ENCODE measurements around the gene FARS2. TPM values are rescaled to one million over a fixed set of nuclear protein-coding genes. Genes with fewer than 3 reads are reported as not detected.

The FARS2 gene
- total RNA-seq, 1 experiment from 2014 or later: 15.0 TPM

DNA sequence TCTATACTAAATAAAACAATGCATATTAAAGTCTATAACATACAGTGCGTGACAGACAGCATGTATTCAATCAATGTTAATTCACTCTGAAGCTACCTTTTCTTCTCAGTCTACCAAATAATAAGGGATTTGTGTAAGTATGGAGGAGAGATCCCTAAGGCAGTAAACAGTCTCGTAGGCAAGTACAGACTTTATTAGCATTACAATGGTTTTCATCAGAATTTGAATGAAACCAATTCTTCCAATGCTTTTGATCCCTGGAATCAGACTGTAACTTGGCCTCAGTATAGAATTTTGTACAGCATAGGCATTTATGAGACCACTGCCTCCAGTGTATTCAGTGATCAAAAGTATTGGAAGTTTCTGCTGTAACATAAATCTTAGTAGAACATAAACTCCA lies 20.1 kb upstream of the FARS2 start:
- ChIA-PET POLR2A (no interaction called here), CTCF (interaction anchor here (0.7 kb wide), 1 partner anchor 98 kb away, joined by 3 read pairs; no protein-coding TSS in a partner anchor)
- ATAC-seq (peak; percentile 65), DNase-seq (ENCODE audit: low spot score) (no peak)
- TF ChIP-seq ZNF232 (CRISPR knock-in tag; IDR thresholded peaks at IDR 0.05): no peak
- TF ChIP-seq, protein P1, sequence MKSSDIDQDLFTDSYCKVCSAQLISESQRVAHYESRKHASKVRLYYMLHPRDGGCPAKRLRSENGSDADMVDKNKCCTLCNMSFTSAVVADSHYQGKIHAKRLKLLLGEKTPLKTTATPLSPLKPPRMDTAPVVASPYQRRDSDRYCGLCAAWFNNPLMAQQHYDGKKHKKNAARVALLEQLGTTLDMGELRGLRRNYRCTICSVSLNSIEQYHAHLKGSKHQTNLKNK (CRISPR knock-in tag; IDR thresholded peaks at IDR 0.05): no peak
- TF ChIP-seq PRRX2 (CRISPR knock-in tag; IDR thresholded peaks at IDR 0.05): no peak
- TF ChIP-seq ZNF138 (CRISPR knock-in tag; conservative IDR thresholded peaks at IDR 0.05): no peak
- no peak for TF ChIP-seq ERG (CRISPR knock-in tag; IDR thresholded peaks at IDR 0.05)
- no peak for TF ChIP-seq IRF2 (CRISPR knock-in tag; IDR thresholded peaks at IDR 0.05; ENCODE audit: borderline replicate concordance, low read depth)
- TF ChIP-seq PREB (CRISPR knock-in tag; IDR thresholded peaks at IDR 0.05; ENCODE audit: borderline replicate concordance): no peak
- TF ChIP-seq ZNF425 (CRISPR knock-in tag; conservative IDR thresholded peaks at IDR 0.05): no peak
- TF ChIP-seq ATF1 (CRISPR knock-in tag; IDR thresholded peaks at IDR 0.05): no peak
- TF ChIP-seq CREM (CRISPR knock-in tag; IDR thresholded peaks at IDR 0.05): no peak
- no peak for TF ChIP-seq GABPB1 (CRISPR knock-in tag; IDR thresholded peaks at IDR 0.05)
- Mint-ChIP-seq H3K9me3 (no peaks in the 10 kb centered on the region), H3K36me3 (peaks cover 4% of the 10 kb centered on the region; the same call in 1 of the 2 replicates), H3K27me3 (ENCODE audit: low read depth) (no peaks in the 10 kb centered on the region), H3K27ac (peak overlapping the region; percentile 21; the same call in 1 of the 2 replicates), H3K4me1 (peaks cover 24% of the 10 kb centered on the region), H3K4me3 (no peak overlapping the region)

DNA sequence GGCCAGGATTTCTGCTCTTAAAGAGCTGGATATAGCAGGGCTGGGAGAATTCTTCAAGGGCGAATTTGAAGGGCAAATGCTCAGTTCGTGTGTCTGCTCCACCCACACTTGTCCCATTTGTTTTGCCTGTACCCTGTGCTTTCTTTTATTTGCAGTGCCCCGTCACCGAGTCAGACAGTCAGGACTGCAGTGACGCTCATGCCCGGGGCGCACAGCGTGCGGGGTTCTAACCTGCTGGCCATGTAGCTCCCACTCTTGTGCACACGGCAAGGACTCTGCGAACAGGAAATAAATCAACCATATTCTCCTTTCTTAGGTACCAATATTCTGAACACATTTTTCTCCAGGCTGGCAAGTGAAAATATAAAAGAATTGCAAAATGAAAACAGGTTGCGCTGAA lies 18.2 kb upstream of the FARS2 start:
- ATAC-seq (no peak), DNase-seq (ENCODE audit: low spot score) (no peak)
- H3K4me1 Mint-ChIP-seq: peaks cover 28% of the 10 kb centered on the region
- no peak overlapping the region for H3K4me3 Mint-ChIP-seq
- H3K27ac Mint-ChIP-seq: no peak overlapping the region
- H3K27me3 Mint-ChIP-seq (ENCODE audit: low read depth): no peaks in the 10 kb centered on the region
- CTCF ChIA-PET: interaction anchor here (1.3 kb wide), 1 partner anchor 99 kb away, joined by 4 read pairs; no protein-coding TSS in a partner anchor
- H3K36me3 Mint-ChIP-seq: peaks cover 4% of the 10 kb centered on the region; the same call in 1 of the 2 replicates
- no peaks in the 10 kb centered on the region for H3K9me3 Mint-ChIP-seq
- POLR2A ChIA-PET: no interaction called here
- TF ChIP-seq, protein P1 (CRISPR knock-in tag; IDR thresholded peaks at IDR 0.05): no peak
- TF ChIP-seq CBFB (CRISPR knock-in tag; IDR thresholded peaks at IDR 0.05; ENCODE audit: low read depth) (no peak), ZNF232 (CRISPR knock-in tag; IDR thresholded peaks at IDR 0.05) (no peak), ARID4B (CRISPR knock-in tag; IDR thresholded peaks at IDR 0.05; ENCODE audit: borderline replicate concordance) (no peak), JUN (CRISPR knock-in tag; IDR thresholded peaks at IDR 0.05) (no peak), ZNF281 (CRISPR knock-in tag; IDR thresholded peaks at IDR 0.05) (no peak), SMAD4 (CRISPR knock-in tag; IDR thresholded peaks at IDR 0.05) (no peak), SOX15 (CRISPR knock-in tag; IDR thresholded peaks at IDR 0.05) (no peak), SMAD3 (CRISPR knock-in tag; IDR thresholded peaks at IDR 0.05; ENCODE audit: borderline replicate concordance) (no peak), MLX (CRISPR knock-in tag; IDR thresholded peaks at IDR 0.05) (no peak), ZNF317 (CRISPR knock-in tag; IDR thresholded peaks at IDR 0.05; ENCODE audit: borderline replicate concordance, low read depth) (no peak)
- TF ChIP-seq, protein P2, sequence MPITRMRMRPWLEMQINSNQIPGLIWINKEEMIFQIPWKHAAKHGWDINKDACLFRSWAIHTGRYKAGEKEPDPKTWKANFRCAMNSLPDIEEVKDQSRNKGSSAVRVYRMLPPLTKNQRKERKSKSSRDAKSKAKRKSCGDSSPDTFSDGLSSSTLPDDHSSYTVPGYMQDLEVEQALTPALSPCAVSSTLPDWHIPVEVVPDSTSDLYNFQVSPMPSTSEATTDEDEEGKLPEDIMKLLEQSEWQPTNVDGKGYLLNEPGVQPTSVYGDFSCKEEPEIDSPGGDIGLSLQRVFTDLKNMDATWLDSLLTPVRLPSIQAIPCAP (CRISPR knock-in tag; IDR thresholded peaks at IDR 0.05): no peak

Measured in WTC11 (cell line).